Measurements from ENCODE around the gene WDR47. TPM values are rescaled to one million over a fixed set of nuclear protein-coding genes. Genes with fewer than 3 reads are reported as not detected.

The WDR47 gene
- total RNA-seq, 1 experiment from 2014 or later: 9.3 TPM

GRCh38 chr1:109069294-109069693 is 27.4 kb upstream of the WDR47 start:
- Histone ChIP-seq H3K4me1 (ENCODE audit: control insufficient read depth in 1 of 2, insufficient read depth in 2 of 2, low read length in 2 of 2) (no peaks in the 10 kb centered on the region), H3K27ac (ENCODE audit: low read depth, low read length) (no peak overlapping the region), H2AFZ (ENCODE audit: low read depth, low read length, poor library complexity, severe bottlenecking) (no peak overlapping the region), H3K4me3 (replicated peaks in 1 of 2; ENCODE audit: low read depth in 1 of 2, low read length in 2 of 2) (no peak overlapping the region), H3K9ac (ENCODE audit: low read length) (no peak overlapping the region), H3K4me2 (ENCODE audit: low read length) (no peak overlapping the region), H3K27me3 (ENCODE audit: insufficient read depth, low read length) (no peaks in the 10 kb centered on the region), H3K9me3 (ENCODE audit: control insufficient read depth in 1 of 2, insufficient read depth in 1 of 2, low read depth in 1 of 2, low read length in 2 of 2) (no peaks in the 10 kb centered on the region), H3K36me3 (ENCODE audit: control insufficient read depth in 1 of 2, insufficient read depth in 2 of 2, low read length in 2 of 2) (peaks cover 0 to 9% of the 10 kb centered on the region in 2 experiments; a peak in 2 of 4 replicates), H4K20me1 (ENCODE audit: insufficient read depth) (no peaks in the 10 kb centered on the region; the same call in 1 of the 2 replicates), H3K79me2 (ENCODE audit: insufficient read depth, low read length) (peaks cover 39% of the 10 kb centered on the region), H3K9me2 (ENCODE audit: insufficient read depth) (no peaks in the 10 kb centered on the region; the same call in 1 of the 2 replicates)
- ChIA-PET POLR2A (no interaction called here), RAD21 (ENCODE audit: low non-redundant PET in 1 of 2, low total read pairs in 2 of 2, uncharacterized antibody in 2 of 2, unreplicated experiment in 2 of 2) (no interaction called here), CTCF (interaction anchor here (1.3 kb wide), 1 partner anchor 31 kb away, joined by 4 read pairs; no protein-coding TSS in a partner anchor)
- ATAC-seq (no peak), DNase-seq (ENCODE audit: low read depth, low spot score) (no peak)
- TF ChIP-seq ELF1 (IDR thresholded peaks at IDR 0.05; ENCODE audit: borderline replicate concordance, low read depth): no peak
- TF ChIP-seq EGR1 (IDR thresholded peaks at IDR 0.05; ENCODE audit: low read depth): no peak
- no peak for TF ChIP-seq EZH2 (IDR thresholded peaks at IDR 0.05)
- no peak for TF ChIP-seq ZFX (IDR thresholded peaks at IDR 0.05)
- TF ChIP-seq SIN3A (IDR thresholded peaks at IDR 0.05; ENCODE audit: low read depth): no peak
- TF ChIP-seq YY1 (IDR thresholded peaks at IDR 0.05; ENCODE audit: extremely low read depth, insufficient replicate concordance, low read depth, low read length): no peak
- TF ChIP-seq RAD21 (IDR thresholded peaks at IDR 0.05; ENCODE audit: low read depth): no peak
- TF ChIP-seq CEBPB (IDR thresholded peaks at IDR 0.05; ENCODE audit: low read depth): no peak
- TF ChIP-seq ATF3 (IDR thresholded peaks at IDR 0.05): no peak
- TF ChIP-seq ZBTB33 (IDR thresholded peaks at IDR 0.05; ENCODE audit: extremely low read depth, insufficient replicate concordance, low read length): no peak
- TF ChIP-seq CTCF (IDR thresholded peaks at IDR 0.05 in 2 of 3, conservative IDR thresholded peaks at IDR 0.05 in 1 of 3; ENCODE audit: borderline replicate concordance in 1 of 3, insufficient read depth in 1 of 3, low read depth in 2 of 3, low read length in 2 of 3): no peak
- no peak for TF ChIP-seq JUND (IDR thresholded peaks at IDR 0.05)
- TF ChIP-seq TCF7L2 (IDR thresholded peaks at IDR 0.05; ENCODE audit: borderline replicate concordance, extremely low read depth, insufficient read depth, insufficient read length): no peak
- no peak for TF ChIP-seq MAX (IDR thresholded peaks at IDR 0.05)
- BruUV-seq (replicated peaks): no TSS peak
- intact Hi-C loops (cut with micrococcal nuclease): no loop called here
